Common myeloid progenitor, CD34-positive (primary cell): ENCODE data around the gene BAG2.

ENCODE experiments used
- CTCF ChIA-PET: fragments of 350-600 bp; sonication (Branson Sonifier 250); formaldehyde crosslinking; loops from one replicate; lab custom pipeline; 2021; ENCODE audit warnings: antibody characterized with exemption; lab: Charles Lee
- POLR2A ChIA-PET: fragments of 350-600 bp; sonication (Branson Sonifier 250); formaldehyde crosslinking; loops from one replicate; lab custom pipeline; 2021; ENCODE audit warnings: antibody characterized with exemption; lab: Charles Lee
- DNase-seq, 3 donors: peaks; one replicate each; pipeline versions ENCODE4 v3.0.0 to v3.0.0-alpha.2; 2013
- H3K27ac ChIP-seq, 2 experiments: 1 replicate in 1 of 2; 2 replicates in 1 of 2; pipeline ENCODE4 v1.7.0; 2013; ENCODE audit warnings: inconsistent platforms in 2 of 2, low read length in 2 of 2, mild to moderate bottlenecking in 2 of 2, low read depth in 1 of 2, moderate library complexity in 1 of 2; ENCODE audit not compliant: severe bottlenecking in 2 of 2, insufficient read depth in 1 of 2, poor library complexity in 1 of 2
- H3K27me3 ChIP-seq, 5 experiments: replicated peaks in 2 of 5; 1 replicate in 3 of 5; 2 replicates in 2 of 5; pipeline versions ENCODE4 v1.6.1 to v1.7.0; 2013; ENCODE audit warnings: low read length in 4 of 5, mild to moderate bottlenecking in 2 of 5, moderate library complexity in 2 of 5, inconsistent platforms in 1 of 5; ENCODE audit not compliant: insufficient read depth in 5 of 5, control insufficient read depth in 4 of 5
- H3K36me3 ChIP-seq, 4 experiments: 1 replicate in 2 of 4; 2 replicates in 2 of 4; pipeline versions ENCODE4 v1.6.1 to v1.7.0; 2013; ENCODE audit warnings: low read length in 3 of 4, control low read depth in 1 of 4, mild to moderate bottlenecking in 1 of 4; ENCODE audit not compliant: control insufficient read depth in 4 of 4, insufficient read depth in 4 of 4
- H3K4me1 ChIP-seq, 4 experiments: 1 replicate in 3 of 4; 2 replicates in 1 of 4; pipeline versions ENCODE4 v1.6.1 to v1.7.1; 2013; ENCODE audit warnings: low read length in 3 of 4, mild to moderate bottlenecking in 3 of 4, control low read depth in 1 of 4, inconsistent platforms in 1 of 4, moderate library complexity in 1 of 4; ENCODE audit not compliant: control insufficient read depth in 4 of 4, insufficient read depth in 4 of 4; ENCODE audit errors: control extremely low read depth in 1 of 4
- H3K4me3 ChIP-seq, 7 experiments: 1 replicate in 4 of 7; 2 replicates in 3 of 7; pipeline versions ENCODE4 v1.5.1 to v1.7.0; 2013; ENCODE audit warnings: mild to moderate bottlenecking in 7 of 7, low read length in 6 of 7, moderate library complexity in 6 of 7, inconsistent platforms in 2 of 7, low read depth in 2 of 7, control low read depth in 1 of 7; ENCODE audit not compliant: insufficient read depth in 4 of 7, control insufficient read depth in 1 of 7; ENCODE audit errors: extremely low read depth in 1 of 7
- H3K9me3 ChIP-seq, 5 experiments: 1 replicate in 4 of 5; 2 replicates in 1 of 5; pipeline versions ENCODE4 v1.6.1 to v1.7.1; 2013; ENCODE audit warnings: low read length in 4 of 5, mild to moderate bottlenecking in 2 of 5, inconsistent platforms in 1 of 5, low read depth in 1 of 5, moderate library complexity in 1 of 5; ENCODE audit not compliant: control insufficient read depth in 4 of 5, insufficient read depth in 2 of 5; ENCODE audit errors: control extremely low read depth in 1 of 5
- WGBS: methylation state at CpG from one replicate; pipeline ENCODE4 v1.1.5; 2013; ENCODE audit not compliant: insufficient coverage; 5-methylcytosine and 5-hydroxymethylcytosine counted together

BAG2 gene

GRCh38 chr6:57159127-57159526 is 13.0 kb upstream of the BAG2 start:
- POLR2A ChIA-PET: no interaction called here
- WGBS: no CpG with 5 or more reads among the region's 2 CpGs
- peaks cover 5 to 54% (median 19%) of the 10 kb centered on the region in 4 experiments for H3K36me3 ChIP-seq
- H3K4me3 ChIP-seq: no peak overlapping the region
- H3K9me3 ChIP-seq: peaks cover 0 to 4% (median 0%) of the 10 kb centered on the region in 5 experiments
- CTCF ChIA-PET: no interaction called here
- no peak for DNase-seq
- H3K4me1 ChIP-seq: peaks cover 0 to 3% (median 0%) of the 10 kb centered on the region in 4 experiments
- H3K27me3 ChIP-seq: no peaks in the 10 kb centered on the region
- no peak overlapping the region for H3K27ac ChIP-seq

- Histone ChIP-seq H3K27ac (no peak overlapping the region), H3K36me3 (peaks cover 7 to 58% (median 14%) of the 10 kb centered on the region in 4 experiments), H3K9me3 (peaks cover 0 to 19% (median 7%) of the 10 kb centered on the region in 5 experiments), H3K4me1 (peaks cover 0 to 3% (median 0%) of the 10 kb centered on the region in 4 experiments), H3K4me3 (no peak overlapping the region), H3K27me3 (no peaks in the 10 kb centered on the region)
- ChIA-PET POLR2A (interaction anchor here (0.7 kb wide), 1 partner anchor 67 kb away, joined by 3 read pairs; no protein-coding TSS in a partner anchor), CTCF (interaction anchor here (0.8 to 0.9 kb wide), 3 partner anchors 10 to 15 kb away, joined by 3 read pairs; no protein-coding TSS in a partner anchor)
- WGBS: 100% methylated on average over 2 of the region's 2 CpGs
- no peak for DNase-seq
These were observed 10.1 kb upstream of the BAG2 start for GRCh38 chr6:57162028-57162427.

- DNase-seq: no peak
- H3K36me3 ChIP-seq: peaks cover 8 to 59% (median 14%) of the 10 kb centered on the region in 4 experiments
- 100% methylated on average over 2 of the region's 3 CpGs for WGBS
- CTCF ChIA-PET: interaction anchor here (0.8 to 0.9 kb wide), 2 partner anchors 12 to 15 kb away, joined by 3 read pairs; no protein-coding TSS in a partner anchor
- POLR2A ChIA-PET: no interaction called here
- H3K4me1 ChIP-seq: peaks cover 0 to 3% (median 0%) of the 10 kb centered on the region in 4 experiments
- no peaks in the 10 kb centered on the region for H3K27me3 ChIP-seq
- H3K4me3 ChIP-seq: no peak overlapping the region
- no peak overlapping the region for H3K27ac ChIP-seq
- peaks cover 0 to 19% (median 7%) of the 10 kb centered on the region in 5 experiments for H3K9me3 ChIP-seq
These were observed 9.6 kb upstream of the BAG2 start for GRCh38 chr6:57162516-57162915.

- peak in 2 of 3 donors; percentile 40 to 63 for DNase-seq
- Histone ChIP-seq H3K36me3 (peaks cover 9 to 53% (median 14%) of the 10 kb centered on the region in 4 experiments), H3K4me1 (peaks cover 0 to 3% (median 0%) of the 10 kb centered on the region in 4 experiments), H3K4me3 (no peak overlapping the region), H3K27ac (no peak overlapping the region), H3K9me3 (peaks cover 0 to 19% (median 7%) of the 10 kb centered on the region in 5 experiments), H3K27me3 (no peaks in the 10 kb centered on the region)
- CTCF ChIA-PET: interaction anchor here (1.1 kb wide), 1 partner anchor 67 kb away, joined by 3 read pairs; no protein-coding TSS in a partner anchor
- POLR2A ChIA-PET: no interaction called here
- 100% methylated on average over 1 of the region's 2 CpGs for WGBS
These were observed 8.2 kb upstream of the BAG2 start for GRCh38 chr6:57163956-57164355.

- peak in 1 of 3 donors; percentile 4 for DNase-seq
- Histone ChIP-seq H3K9me3 (peaks cover 0 to 19% (median 7%) of the 10 kb centered on the region in 5 experiments), H3K27ac (no peak overlapping the region), H3K36me3 (peaks cover 9 to 53% (median 14%) of the 10 kb centered on the region in 4 experiments), H3K4me3 (no peak overlapping the region), H3K27me3 (no peaks in the 10 kb centered on the region), H3K4me1 (peaks cover 0 to 3% (median 0%) of the 10 kb centered on the region in 4 experiments)
- CTCF ChIA-PET: interaction anchor here (1.1 kb wide), 2 partner anchors 25 to 68 kb away, joined by 3 to 4 read pairs; no protein-coding TSS in a partner anchor
- no CpG with 5 or more reads among the region's 1 CpG for WGBS
- POLR2A ChIA-PET: no interaction called here
These were observed 7.0 kb upstream of the BAG2 start for GRCh38 chr6:57165080-57165479.

GRCh38 chr6:57173056-57173885 is 1.1 kb downstream of the BAG2 start:
- peak overlapping the region in 1 of 2 experiments; percentile 74 for H3K27ac ChIP-seq
- H3K36me3 ChIP-seq: peaks cover 0 to 8% (median 0%) of the 10 kb centered on the region in 4 experiments
- peak overlapping the region; percentile 69 to 91 (median 85) for H3K4me3 ChIP-seq
- DNase-seq: peak; percentile 21 to 50 (median 40)
- peaks cover 8 to 26% (median 17%) of the 10 kb centered on the region in 4 experiments for H3K4me1 ChIP-seq
- H3K9me3 ChIP-seq: no peaks in the 10 kb centered on the region
- WGBS: 9% methylated on average over 10 of the region's 19 CpGs
- POLR2A ChIA-PET: no interaction called here
- CTCF ChIA-PET: interaction anchor here (1.5 to 1.8 kb wide), 2 partner anchors 20 to 141 kb away, joined by 3 to 5 read pairs; no protein-coding TSS in a partner anchor
- no peaks in the 10 kb centered on the region for H3K27me3 ChIP-seq
